HK-2 (cell line): ENCODE data around the gene GNGT2.
A peak's percentile ranks its signal among the peaks of the same experiment; 100 is the strongest.

ENCODE experiments used
- DNase-seq: peaks from one replicate; pipeline ENCODE4 v3.0.0-alpha.2; 2018; ENCODE audit not compliant: unreplicated experiment

GNGT2 gene

DNA sequence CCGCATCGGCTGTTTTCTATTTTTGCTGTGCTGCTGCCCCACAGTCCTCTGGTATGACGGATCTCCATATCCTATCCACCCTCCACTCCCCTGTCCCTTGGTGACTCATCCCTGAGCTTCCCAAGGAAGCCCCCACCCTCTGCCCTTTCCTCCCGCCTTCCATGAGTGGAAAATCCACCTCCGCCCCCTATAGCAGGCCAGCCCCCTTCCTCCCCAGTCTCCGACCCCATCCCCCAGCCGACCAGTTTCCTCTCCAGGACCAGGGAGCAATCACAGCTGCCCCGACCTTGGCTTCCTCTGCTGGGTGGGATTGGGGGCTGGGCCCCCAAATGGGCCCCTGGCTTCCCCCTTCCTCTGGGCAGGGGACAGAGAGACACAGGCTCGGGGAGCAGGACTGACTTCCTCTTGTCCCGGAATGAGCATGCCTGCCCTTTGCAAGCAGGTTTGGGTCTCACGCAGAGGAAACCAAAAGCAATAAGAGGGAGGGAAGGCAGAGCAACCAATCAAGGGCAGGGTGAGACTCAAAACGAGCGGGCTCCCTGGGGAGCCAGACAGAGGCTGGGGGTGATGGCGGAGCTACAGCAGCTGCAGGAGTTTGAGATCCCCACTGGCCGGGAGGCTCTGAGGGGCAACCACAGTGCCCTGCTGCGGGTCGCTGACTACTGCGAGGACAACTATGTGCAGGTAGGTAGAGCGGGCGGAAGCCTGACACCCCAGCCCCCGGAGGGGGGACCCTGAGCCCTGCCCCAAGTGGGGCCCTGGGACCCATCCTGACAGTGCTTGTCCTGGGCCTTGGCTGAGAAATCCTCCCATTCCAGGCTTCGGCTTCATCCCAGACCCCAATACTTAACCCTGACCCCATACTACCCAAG lies at the start of gene GNGT2, which contains the start of gene ABI3:
Gene GNGT2 (minus strand): TSS at position 417 of the 872 bp plus-strand sequence. CDS start 3,152 bp downstream, outside the sequence.
Gene ABI3 (plus strand): TSS at position 550 of the 872 bp plus-strand sequence. CDS start 18 bp downstream, at position 568.
- no peak for DNase-seq

DNA sequence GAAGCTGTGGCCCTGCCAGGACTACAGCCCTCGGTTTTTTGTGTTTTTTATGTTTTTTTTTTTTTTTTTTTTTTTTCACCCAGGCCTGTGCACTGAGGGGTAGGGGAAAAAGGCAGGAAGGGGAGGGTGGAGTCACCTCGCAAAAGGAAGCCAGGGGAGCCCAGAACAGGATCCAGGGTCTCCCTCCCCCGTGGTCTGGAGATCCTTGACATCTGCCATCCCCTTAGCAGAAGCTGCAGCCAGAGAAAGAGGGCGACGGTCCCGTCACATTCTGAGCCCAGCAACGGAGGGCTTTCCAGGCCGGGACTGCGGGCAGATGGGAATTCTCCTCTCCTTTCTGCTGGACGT lies 49.3 kb upstream of the GNGT2 start:
- DNase-seq = no peak

DNA sequence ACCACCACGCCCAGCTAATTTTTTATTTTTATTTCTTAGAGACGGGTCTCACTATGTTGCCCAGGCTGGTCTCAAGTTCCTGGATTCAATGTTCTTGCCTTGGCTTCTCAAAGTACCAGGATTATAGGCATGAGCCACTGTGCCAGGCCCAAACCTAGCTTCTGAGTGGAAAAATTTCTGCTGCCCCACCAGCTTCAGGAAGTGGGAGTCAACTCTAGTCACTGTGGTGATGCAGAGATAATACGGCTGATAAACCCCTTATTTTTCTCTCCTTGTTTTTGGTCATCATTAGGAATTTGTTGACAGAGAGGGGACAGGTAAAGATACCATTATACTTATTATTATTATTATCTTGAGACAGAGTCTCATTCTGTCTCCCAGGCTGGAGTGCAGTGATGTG lies 48.0 kb upstream of the GNGT2 start:
- DNase-seq = no peak

DNA sequence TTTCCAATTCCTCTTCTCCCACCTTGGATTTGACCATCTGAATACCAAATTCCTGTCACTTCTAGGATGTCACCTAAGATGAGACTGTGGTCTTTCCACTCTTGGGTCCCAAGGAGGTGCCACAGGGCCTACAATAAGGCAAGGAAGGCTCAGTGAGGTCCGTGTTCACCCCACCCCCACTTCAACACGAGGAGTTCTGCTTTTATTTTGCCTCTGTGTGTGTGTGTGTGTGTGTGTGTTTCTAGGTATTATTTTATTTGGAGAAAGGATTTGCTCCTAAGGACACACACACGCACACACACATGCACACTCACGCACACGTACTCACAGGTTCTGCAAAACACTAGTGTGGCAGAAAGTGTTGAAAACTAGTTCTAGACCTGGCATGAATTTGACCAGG lies 44.8 kb upstream of the GNGT2 start:
- DNase-seq = no peak

DNA sequence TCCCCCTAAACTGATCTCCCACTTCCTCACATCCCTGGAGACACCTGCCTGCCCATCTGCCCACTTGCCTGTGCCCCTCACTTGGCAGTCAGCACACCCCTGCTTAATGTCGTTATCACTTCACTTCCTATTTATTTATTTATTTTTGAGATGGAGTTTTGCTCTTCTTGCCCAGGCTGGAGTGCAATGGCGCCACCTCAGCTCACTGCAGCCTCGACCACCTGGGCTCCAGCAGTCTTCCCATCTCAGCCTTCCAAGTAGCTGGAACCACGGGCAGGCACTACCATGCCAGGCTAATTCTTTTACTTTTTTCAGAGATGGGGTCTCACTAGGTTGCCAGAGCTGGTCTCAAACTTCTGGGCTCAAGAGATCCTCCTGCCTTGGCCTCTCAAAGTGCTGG lies 43.7 kb upstream of the GNGT2 start:
- no peak for DNase-seq

DNA sequence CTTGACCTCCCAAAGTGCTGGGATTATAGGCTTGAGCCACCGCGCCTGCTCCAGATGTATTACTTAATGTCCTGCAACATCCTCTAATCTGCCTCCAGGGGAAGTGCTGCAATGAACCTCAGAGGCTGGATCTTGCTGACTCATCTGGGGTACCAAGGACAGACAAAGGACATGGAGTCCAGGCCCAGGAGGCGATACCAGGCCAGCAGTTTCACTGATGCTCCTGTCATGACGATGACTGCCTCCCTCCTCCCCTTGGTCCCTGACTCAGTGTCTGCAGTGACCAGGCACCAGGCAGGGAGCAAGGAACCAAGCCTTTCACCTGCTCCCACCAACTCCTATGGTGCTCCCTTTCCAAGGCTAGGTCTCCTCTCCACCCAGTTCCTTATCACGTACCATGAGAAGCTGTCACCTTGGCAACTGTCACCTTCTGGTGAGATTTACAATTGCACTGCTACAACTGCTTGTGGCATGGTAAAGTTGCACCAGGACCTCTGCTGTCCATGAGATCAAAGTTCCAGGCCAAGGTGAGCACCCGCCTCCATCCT lies 41.8 kb upstream of the GNGT2 start:
- DNase-seq = no peak

DNA sequence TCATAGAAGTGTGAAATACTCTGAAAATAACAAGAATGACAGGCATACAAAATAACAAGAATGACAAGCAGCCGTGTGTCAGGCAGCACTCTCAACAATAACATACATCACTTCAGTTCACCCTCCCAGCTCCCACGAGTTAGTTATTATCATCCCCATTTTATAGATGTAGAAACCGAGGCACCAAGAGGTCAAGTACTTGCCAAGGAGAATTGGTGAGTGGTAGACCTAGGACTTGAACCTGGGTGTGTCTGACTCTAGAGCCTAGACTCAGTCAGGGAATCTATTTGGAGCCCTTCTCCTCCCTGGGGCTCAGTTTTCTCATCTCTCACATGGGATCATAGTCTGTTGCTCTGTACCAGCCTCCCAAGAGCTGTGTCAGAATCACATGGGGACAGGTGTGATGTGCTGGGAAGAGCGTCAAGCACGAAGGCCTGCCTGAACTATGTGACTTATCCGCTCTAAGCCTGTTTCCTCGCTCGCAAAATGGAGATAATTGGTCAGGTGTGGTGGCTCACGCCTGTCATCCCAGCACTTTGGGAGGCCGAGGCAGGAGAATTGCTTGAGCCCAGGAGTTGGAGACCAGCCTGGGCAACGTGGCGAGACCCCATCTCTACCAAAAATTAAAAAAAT lies 39.6 kb upstream of the GNGT2 start:
- DNase-seq = no peak

DNA sequence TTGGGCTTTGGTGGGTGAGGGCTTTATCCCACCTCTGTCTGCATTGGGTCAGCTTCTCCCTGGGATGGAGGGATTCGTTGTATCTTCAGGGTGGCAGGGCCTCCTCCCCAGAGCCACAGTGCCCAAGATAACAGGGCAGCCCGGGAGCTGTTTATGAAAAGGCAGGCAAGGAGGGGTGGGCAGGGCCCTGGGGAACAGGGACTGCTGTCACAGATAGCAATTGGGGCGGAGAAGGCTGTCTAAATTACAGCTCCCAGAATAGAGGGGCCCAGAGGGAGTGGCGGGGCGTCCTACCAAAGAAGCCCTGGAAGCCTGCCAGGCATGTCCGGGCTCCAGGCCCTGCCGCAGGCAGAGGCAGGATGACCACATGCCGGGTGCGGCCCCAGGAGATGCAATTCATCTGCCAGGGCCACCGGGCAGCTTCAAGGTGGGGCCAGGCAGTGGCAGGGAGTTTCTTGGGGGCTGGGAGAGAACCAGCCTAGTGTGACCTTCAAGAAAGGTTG lies 39.0 kb upstream of the GNGT2 start:
- no peak for DNase-seq

DNA sequence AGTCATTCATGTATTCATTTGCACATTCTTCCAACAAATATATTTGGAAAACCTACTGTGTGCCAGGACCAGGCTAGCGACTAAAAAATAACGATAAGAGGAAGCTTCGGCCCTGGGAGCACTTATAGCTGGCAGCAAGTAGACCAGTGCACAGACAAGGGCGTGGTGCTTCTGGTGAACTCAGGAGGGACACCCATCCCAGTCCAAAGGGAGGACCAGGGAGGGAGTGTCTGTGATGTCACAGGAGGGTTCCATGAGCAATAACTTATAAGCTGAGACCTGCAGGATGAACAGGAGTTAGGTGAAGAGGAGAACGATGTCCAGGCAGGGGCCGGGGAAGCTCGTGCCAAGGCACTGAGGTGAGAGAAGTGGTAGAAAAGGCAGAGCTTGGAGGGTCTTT lies 37.6 kb upstream of the GNGT2 start:
- DNase-seq = no peak

DNA sequence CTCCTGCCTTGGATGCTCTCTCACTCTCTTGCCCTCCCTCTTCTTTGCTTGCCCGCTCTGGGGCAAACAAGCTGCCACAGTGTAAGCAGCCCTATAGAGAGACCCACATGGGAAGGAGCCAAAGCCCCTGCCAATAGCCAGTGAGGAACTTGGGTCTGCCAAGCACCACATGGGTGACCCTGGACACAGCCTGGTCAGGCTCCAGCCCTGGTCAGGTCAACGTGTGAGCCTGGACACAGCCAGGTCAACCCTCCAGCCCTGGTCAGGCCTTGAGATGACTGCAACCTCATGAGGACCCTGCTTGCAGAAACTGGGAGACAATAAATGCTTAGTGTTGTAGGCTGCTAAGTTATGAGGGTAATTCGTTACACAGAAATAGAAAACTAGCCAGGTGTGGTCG lies 34.5 kb upstream of the GNGT2 start:
- no peak for DNase-seq

DNA sequence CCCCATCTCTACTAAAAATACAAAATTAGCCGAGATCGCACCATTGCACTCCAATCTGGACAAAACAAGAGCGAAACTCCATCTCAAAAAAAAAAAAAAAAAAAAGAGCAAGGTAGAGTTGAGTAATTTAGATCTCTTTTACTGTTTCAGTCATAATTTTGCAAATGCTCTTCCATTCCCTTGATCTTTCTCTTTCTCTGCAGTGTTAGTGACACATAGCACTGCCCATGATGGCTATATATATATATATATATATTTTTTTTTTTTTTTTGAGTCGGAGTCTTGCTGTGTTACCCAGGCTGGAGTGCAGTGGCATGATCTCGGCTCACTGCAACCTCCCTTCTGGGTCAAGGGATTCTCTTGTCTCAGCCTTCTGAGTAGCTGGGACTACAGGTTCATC lies 32.4 kb upstream of the GNGT2 start:
- DNase-seq = no peak

DNA sequence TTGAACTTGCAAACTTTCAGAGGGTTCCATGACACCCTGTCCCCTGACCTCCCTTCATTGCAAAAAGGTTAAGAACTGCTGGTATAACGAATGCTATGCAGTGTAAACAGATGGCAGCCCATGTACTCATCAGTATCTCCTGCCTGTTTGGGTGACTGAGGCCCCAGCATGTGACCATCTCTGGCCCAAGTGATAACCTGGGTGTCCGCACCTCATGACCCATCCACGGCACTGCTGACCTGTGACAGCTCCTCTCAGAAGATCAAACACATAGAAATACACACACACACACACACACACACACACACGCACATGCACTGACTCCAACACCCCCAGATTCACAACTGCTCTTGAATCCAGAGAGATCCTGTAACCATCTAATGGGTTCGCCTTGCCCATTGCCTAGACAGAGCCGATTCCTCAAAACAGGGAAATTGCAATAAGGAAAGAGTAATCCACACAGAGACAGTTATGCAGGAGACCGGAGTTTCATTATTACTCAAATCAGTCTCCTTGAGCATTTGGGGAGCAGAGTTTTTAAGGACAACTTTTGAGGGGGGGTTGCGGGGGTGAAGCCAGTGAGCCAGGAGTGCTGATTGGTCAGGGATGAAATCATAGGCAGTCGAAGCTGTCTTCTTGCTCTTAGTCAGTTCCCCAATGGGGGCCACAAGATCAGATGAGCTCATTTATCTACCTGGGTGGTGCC lies 31.5 kb upstream of the GNGT2 start:
- no peak for DNase-seq

DNA sequence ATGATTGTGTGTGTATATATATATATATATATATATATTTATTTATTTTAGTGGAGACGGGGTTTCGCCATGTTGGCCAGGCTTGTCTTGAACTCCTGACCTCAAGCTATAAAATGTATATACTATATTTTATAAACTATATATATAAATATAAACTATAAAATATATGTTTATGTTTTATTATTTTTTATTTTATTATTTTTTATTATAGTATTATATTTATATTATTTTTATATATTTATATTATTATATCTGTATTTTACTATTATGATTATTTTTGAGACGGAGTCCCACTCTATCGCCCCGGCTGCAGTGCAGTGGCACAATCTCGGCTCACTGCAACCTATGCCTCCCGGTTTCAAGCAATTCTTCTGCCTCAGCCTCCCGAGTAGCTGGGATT lies 30.7 kb upstream of the GNGT2 start:
- no peak for DNase-seq

DNA sequence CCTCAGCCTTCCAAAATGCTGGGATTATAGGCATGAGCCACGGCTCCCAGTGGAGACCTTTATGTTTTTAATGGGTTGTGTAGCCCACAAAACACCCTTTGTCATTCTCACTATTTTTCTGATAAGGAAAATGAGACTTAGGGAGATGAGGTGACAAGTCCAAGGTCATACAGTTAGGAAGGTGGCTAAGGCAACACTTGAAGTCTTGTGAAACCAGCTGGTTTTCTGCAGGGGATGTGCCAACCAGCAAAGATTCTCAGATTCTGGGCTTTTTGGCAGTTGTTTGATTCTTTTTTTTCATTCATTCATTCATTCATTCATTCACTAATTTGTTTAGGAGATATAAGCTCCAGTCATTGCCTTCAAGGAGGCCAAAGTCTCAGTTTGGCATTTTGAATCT lies 30.2 kb upstream of the GNGT2 start:
- DNase-seq = no peak

DNA sequence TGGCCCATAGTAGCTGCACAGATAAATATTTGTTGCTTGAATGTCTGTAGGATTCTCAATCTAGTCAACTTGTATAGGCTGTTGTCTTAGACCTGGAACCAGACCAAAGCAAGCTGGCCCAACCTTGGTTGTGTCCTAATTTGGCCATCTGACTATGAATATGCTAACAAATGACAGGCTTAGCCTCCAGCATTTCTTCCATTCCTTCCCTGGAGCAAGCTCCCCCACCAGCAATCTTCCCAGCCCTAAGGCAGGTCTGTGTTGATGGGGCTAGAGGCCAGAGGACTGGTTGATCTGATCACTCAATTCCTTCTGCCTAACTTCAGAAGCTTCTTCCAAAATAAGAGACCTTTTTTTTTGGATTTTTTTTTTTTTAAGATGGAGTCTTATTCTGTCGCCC lies 29.6 kb upstream of the GNGT2 start:
- DNase-seq = no peak

DNA sequence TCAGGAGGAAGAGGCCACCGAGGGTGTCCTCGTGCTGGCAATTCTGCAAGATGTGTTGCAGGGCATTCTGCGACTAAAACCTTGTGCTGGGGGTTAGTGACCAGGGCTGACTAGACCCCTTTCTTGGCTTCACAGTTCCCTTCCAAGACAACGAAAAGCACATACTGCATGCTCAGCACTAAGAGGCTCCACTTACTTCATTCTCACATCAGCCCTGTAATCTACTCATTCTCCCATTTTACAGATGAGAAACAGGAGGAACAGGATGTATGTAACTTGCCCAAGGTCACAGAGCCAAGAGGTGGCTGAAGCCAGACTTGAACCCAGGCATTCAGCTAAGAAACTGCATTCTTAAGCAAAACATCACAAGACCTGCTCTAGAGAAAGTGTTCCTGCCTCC lies 25.5 kb upstream of the GNGT2 start:
- DNase-seq = no peak

DNA sequence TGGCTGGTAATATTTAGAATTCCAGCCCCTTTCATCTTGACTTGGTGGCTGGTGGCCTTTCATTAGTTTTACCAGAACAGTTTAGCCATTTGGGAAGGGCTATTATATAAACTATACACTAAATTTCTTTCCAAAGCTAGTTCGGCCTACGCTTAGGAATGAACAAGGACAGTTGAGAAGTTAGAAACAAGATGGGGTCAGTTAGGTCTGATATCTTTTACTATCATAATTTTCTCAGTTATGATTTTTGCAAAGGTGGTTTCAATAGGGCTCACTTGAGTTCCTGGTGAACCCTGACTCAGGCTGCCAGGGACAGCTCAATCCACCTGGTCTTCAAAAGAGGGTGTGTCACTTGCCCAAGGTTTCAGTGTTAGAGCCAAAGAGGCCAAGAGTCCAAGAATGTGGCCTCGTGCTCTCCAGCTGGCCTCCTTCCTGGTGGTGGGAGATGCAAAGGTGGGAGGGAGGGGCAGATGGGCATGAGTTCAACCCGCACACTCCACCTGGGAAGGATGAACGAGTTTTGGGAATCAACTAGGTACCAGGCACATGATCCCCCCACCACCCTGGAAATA lies 24.2 kb upstream of the GNGT2 start:
- no peak for DNase-seq

DNA sequence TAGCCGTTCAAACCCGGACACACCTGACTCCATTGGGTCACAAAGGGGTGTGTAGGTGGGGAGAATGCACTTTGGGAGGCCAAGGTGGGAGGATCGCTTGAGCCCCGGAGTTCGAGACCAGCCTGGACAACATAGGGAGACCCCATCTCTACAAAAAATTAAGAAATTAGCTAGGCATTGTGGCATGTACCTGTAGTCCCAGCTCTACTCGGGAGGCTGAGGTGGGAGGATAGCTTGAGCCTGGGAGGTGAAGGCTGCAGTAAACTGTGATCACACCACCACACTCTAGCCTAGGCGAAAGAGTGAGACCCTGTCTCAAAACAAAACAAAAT lies 21.2 kb upstream of the GNGT2 start:
- no peak for DNase-seq

DNA sequence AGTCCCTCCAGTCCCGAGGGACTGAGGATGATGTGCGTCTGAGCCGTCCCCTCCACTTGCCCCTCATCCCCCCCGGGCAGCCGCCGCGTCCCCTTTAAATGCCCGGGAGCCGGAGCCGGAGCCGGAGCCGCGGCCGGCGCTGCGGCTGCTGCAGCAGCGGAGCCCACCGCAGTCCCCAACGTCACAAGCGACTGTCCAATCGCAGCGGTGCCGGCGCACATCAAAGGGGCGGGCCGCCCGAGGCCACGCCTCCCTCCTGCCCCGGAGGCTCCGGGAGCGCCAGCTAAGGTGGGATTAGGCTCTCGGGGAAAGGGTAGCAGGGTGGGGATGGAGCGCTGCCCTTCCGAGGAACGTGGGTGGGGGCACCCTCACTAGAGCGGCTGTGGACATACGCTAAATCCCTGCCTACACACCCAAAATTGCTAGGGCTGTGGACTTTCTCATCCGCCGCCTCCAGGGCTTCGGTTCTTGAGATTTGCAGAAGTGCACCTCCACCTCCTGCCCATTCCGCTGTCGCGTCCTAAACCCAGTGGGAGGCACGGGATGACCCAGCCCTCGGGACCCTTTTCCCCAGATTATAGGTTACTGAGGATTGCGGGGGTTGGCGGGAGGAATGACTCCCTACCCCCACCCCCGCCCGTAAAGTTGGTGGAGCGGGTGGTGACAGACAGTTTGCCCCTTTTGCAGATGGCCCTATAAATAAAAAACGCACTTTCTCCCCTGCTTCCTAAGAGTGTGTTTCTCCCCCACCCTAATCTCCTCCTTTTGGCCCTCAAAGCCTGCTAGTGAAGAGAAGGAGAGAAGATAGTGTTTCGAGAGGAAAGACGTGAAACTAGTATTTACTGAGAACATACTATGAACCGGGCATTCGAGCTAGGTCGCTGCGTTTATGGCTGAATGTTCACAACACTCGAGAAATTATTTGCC lies 20.5 kb upstream of the GNGT2 start, which contains the start of gene PHOSPHO1:
Gene PHOSPHO1 (minus strand): TSS at position 152 of the 927 bp plus-strand sequence. CDS start 4,096 bp downstream, outside the sequence.
- peak; percentile 77 for DNase-seq

DNA sequence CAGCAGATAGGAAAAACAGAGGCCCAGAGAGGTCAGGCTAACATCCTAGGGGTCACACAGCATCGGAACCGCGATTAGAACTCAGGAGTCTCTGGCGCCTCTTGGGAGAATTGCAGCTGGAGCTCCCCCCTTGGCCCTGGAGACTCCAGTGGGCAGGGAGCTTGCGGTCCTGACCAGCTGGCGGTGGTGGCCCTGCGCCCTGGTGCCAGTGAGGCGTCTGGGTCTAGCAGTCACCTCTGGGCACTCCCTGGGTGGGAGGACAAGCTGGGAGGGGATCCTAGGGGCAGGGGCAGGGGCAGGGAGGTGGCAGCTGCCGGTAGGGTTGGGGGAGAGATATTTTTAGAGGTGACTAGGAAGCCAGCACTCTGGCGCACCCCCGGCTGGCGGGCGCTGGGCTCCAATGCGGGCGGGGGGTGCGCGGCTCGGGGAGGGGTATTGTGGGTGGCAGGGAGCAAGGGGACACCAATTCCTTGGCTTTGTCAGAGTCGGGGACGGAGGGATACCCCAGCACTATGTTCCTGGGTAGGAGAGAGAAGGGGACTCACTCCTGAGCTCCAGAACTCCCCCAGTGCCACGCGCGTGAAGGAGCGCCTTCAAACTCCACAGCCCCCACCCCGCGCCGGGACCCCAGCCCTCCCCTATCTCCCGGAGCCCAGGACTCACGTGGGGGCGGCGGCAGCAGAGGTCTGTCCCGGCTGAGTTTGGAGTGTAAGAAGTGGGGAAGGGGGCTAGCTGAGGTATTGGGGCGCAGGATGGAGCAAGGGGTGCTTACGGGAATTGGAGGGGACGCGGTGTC lies 19.6 kb upstream of the GNGT2 start:
- no peak for DNase-seq
